OCI-LY7 (cell line): ENCODE results near the gene TIGD6.

Source experiments
- EZH2phosphoT487 ChIP-seq: fragments of 200-600 bp; sonication (generic); IDR thresholded peaks from 2 replicates; pipeline ENCODE4 v1.6.1; 2018; ENCODE audit warnings: low read depth, borderline replicate concordance, mild to moderate bottlenecking, mixed run types, antibody characterized with exemption, low read length, moderate library complexity, mixed read lengths
- TF ChIP-seq, protein P1 (sequence below): fragments of 200-600 bp; sonication (generic); conservative IDR thresholded peaks from 2 replicates; pipeline ENCODE4 v1.5.1; 2014; ENCODE audit warnings: mild to moderate bottlenecking, antibody characterized with exemption, low read length, moderate library complexity, mixed read lengths

GRCh38 chr5:150000256-150000989 lies at the start of gene TIGD6, which contains the start of gene HMGXB3:
- TF ChIP-seq, protein P1, sequence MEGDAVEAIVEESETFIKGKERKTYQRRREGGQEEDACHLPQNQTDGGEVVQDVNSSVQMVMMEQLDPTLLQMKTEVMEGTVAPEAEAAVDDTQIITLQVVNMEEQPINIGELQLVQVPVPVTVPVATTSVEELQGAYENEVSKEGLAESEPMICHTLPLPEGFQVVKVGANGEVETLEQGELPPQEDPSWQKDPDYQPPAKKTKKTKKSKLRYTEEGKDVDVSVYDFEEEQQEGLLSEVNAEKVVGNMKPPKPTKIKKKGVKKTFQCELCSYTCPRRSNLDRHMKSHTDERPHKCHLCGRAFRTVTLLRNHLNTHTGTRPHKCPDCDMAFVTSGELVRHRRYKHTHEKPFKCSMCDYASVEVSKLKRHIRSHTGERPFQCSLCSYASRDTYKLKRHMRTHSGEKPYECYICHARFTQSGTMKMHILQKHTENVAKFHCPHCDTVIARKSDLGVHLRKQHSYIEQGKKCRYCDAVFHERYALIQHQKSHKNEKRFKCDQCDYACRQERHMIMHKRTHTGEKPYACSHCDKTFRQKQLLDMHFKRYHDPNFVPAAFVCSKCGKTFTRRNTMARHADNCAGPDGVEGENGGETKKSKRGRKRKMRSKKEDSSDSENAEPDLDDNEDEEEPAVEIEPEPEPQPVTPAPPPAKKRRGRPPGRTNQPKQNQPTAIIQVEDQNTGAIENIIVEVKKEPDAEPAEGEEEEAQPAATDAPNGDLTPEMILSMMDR, result no peak
- no peak for TF ChIP-seq EZH2phosphoT487
